ENCODE results near the gene DCST1.

Gene DCST1

GRCh38 chr1:155037043-155037442, 3.4 kb downstream of the DCST1 start:
- no peak for DNase-seq

GRCh38 chr1:155037851-155038441, 4.3 kb downstream of the DCST1 start:
- no peak for DNase-seq

GRCh38 chr1:155038602-155039307, 5.1 kb downstream of the DCST1 start:
- no peak for DNase-seq

- no peak for DNase-seq
Observed at GRCh38 chr1:155039308-155039669, 5.7 kb downstream of the DCST1 start.

GRCh38 chr1:155040358-155041093, 6.9 kb downstream of the DCST1 start:
- DNase-seq: no peak

- DNase-seq: no peak
Observed at GRCh38 chr1:155042789-155043188, 9.2 kb downstream of the DCST1 start.

GRCh38 chr1:155043301-155043702, 9.7 kb downstream of the DCST1 start:
- DNase-seq: no peak

- no peak for DNase-seq
Observed at GRCh38 chr1:155043793-155044192, 10.2 kb downstream of the DCST1 start.

GRCh38 chr1:155044365-155044764, 10.7 kb downstream of the DCST1 start:
- no peak for DNase-seq

GRCh38 chr1:155044812-155045657, 11.4 kb downstream of the DCST1 start:
- peak; percentile 93 for DNase-seq

GRCh38 chr1:155048449-155049334, 15.1 kb downstream of the DCST1 start:
- DNase-seq: no peak

GRCh38 chr1:155049651-155050559, 16.3 kb downstream of the DCST1 start:
- DNase-seq: no peak

- DNase-seq: peak; percentile 88
Observed at GRCh38 chr1:155050560-155051341, 17.1 kb downstream of the DCST1 start, which contains the start of gene ADAM15. Gene ADAM15 (plus strand): TSS chr1:155051316. CDS start chr1:155051387, 71 bp downstream.

GRCh38 chr1:155051342-155051776, 17.7 kb downstream of the DCST1 start:
- no peak for DNase-seq

- peak; percentile 79 for DNase-seq
Observed at GRCh38 chr1:155051777-155052398, 18.3 kb downstream of the DCST1 start.

GRCh38 chr1:155052439-155053395, 19.1 kb downstream of the DCST1 start:
- DNase-seq: peak; percentile 67

- DNase-seq: no peak
Observed at GRCh38 chr1:155053531-155054105, 20.0 kb downstream of the DCST1 start.

GRCh38 chr1:155057104-155057503, 23.5 kb downstream of the DCST1 start:
- DNase-seq: no peak

All from hematopoietic multipotent progenitor cell treated with erythropoietin and hydrocortisone succinate and interleukin-3 and kit ligand, for 4 days (in vitro differentiated cells).